GM03348 (cell line): ENCODE measurements around the gene GNPDA1.
"Not testable (repeated sequence)": the region's sequence is repeated elsewhere in the genome, so short reads cannot be mapped to it uniquely, and the experiment has no call there.

Source experiments
- DNase-seq: peaks from one replicate; pipeline ENCODE4 v3.0.0; 2012; ENCODE audit warnings: low spot score

The GNPDA1 gene

GRCh38 chr5:142012792-142013388 lies at the start of gene GNPDA1:
Gene GNPDA1, minus strand, starts transcription at chr5:142013027. Its CDS starts 992 bp downstream, at chr5:142012035.
- peak; percentile 96 for DNase-seq

GRCh38 chr5:142059304-142059940 lies 46.6 kb upstream of the GNPDA1 start:
- peak; percentile 37 for DNase-seq

GRCh38 chr5:142057697-142058056 lies 44.9 kb upstream of the GNPDA1 start:
- no peak for DNase-seq

GRCh38 chr5:142056816-142057696 lies 44.2 kb upstream of the GNPDA1 start:
- no peak for DNase-seq

- no peak for DNase-seq
Measured at GRCh38 chr5:142055301-142055700, 42.5 kb upstream of the GNPDA1 start.

GRCh38 chr5:142053426-142054151 lies 40.8 kb upstream of the GNPDA1 start:
- peak; percentile 62 for DNase-seq

- DNase-seq: not testable (repeated sequence)
Measured at GRCh38 chr5:142052026-142052425, 39.2 kb upstream of the GNPDA1 start.

GRCh38 chr5:142048272-142048671 lies 35.4 kb upstream of the GNPDA1 start:
- no peak for DNase-seq

- no peak for DNase-seq
Measured at GRCh38 chr5:142046191-142046590, 33.4 kb upstream of the GNPDA1 start.

- not testable (repeated sequence) for DNase-seq
Measured at GRCh38 chr5:142040881-142041280, 28.1 kb upstream of the GNPDA1 start.

- no peak for DNase-seq
Measured at GRCh38 chr5:142040285-142040684, 27.5 kb upstream of the GNPDA1 start.

- no peak for DNase-seq
Measured at GRCh38 chr5:142038735-142039134, 25.9 kb upstream of the GNPDA1 start.

GRCh38 chr5:142037599-142037998 lies 24.8 kb upstream of the GNPDA1 start:
- DNase-seq: not testable (repeated sequence)

- DNase-seq: no peak
Measured at GRCh38 chr5:142036918-142037317, 24.1 kb upstream of the GNPDA1 start.

GRCh38 chr5:142034994-142035393 lies 22.2 kb upstream of the GNPDA1 start:
- DNase-seq: no peak

GRCh38 chr5:142033632-142034567 lies 21.1 kb upstream of the GNPDA1 start:
- DNase-seq: not testable (repeated sequence)

GRCh38 chr5:142032747-142033631 lies 20.2 kb upstream of the GNPDA1 start:
- no peak for DNase-seq

- no peak for DNase-seq
Measured at GRCh38 chr5:142032150-142032549, 19.3 kb upstream of the GNPDA1 start.

- no peak for DNase-seq
Measured at GRCh38 chr5:142025637-142026036, 12.8 kb upstream of the GNPDA1 start.

GRCh38 chr5:142024771-142025304 lies 12.0 kb upstream of the GNPDA1 start:
- peak; percentile 95 for DNase-seq
